ENCODE measurements around the gene SH3BP5.
"Not testable (repeated sequence)": the region's sequence is repeated elsewhere in the genome, so short reads cannot be mapped to it uniquely, and the experiment has no call there.

SH3BP5 gene

DNA sequence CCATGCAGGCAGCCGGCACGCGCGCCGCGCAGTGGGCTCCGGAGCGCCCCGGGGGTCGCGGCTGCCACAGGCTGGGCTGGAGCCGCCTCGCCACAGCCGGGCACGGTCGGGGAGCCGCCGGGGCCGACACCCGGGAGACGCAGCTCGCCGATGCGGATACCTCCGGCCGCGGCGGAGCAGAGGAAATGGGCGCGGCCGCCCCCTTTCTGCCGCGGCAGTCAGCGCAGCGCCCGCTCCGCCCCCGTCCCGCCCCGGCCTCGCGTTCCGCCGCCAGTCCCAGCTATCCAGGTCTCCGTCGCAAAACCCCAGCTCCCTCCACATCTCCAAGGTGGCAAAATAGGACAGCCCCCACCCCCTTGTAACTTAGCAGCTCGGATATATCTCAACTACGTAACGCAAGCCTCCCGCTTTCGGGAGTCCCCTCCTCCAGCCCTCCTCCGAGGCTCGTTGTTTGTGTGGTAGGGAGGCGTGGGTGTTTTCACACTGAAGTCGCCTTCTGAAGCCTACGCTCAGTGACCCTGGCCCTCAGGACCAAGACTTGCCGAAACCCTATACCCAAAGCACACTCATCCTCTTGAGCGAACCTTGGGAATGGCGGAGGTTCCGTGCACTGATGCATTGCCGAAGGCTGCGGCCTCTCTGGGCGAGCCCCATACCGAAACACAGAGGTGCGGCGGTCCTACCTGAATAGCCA lies at the start of gene SH3BP5:
SH3BP5 (minus strand) TSS at position 182 of the 694 bp plus-strand sequence; CDS start at position 4, 178 bp downstream.
- DNase-seq = peak; percentile 43

DNA sequence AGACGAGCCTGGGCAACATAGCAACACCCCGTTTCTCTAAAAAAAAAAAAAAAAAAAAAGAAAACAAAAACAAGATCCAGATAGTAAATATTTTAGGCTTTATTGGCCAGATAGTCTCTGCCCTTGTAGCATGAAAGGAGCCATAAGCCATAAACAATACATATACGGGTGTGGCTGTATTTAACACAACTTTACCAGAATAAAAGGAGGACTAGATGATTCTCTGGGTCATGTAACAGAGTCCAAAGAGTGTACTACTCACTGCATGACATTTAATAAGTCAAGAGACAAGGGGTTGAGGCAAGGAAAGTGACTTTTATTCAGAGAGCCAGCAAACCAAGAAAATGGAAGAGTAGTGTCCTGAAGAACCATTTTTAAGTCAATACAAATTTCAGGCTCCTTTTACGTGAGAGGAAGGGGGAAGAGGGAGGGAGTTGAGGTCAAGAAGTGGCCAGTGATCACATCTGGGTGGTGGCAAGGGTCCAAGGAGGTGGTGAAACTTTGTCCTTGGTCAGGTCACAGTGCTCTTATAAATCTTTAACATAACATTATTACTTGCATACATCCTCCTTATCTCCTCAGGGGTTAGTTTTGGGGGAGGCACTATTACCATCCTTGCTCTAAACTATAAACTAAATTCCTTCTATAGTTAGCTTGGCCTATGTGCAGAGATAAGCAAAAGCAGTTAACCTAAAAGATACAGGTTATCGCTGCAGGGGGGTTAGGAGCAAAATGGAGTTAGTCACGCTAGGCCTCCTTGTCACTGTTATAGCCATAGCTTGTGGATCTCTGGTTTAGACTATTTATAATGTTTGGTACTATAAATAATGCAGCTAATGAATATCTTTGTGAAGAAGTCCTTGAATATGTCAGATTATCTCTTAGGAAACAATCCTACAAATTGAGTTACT lies 48.8 kb upstream of the SH3BP5 start:
- DNase-seq = no peak

DNA sequence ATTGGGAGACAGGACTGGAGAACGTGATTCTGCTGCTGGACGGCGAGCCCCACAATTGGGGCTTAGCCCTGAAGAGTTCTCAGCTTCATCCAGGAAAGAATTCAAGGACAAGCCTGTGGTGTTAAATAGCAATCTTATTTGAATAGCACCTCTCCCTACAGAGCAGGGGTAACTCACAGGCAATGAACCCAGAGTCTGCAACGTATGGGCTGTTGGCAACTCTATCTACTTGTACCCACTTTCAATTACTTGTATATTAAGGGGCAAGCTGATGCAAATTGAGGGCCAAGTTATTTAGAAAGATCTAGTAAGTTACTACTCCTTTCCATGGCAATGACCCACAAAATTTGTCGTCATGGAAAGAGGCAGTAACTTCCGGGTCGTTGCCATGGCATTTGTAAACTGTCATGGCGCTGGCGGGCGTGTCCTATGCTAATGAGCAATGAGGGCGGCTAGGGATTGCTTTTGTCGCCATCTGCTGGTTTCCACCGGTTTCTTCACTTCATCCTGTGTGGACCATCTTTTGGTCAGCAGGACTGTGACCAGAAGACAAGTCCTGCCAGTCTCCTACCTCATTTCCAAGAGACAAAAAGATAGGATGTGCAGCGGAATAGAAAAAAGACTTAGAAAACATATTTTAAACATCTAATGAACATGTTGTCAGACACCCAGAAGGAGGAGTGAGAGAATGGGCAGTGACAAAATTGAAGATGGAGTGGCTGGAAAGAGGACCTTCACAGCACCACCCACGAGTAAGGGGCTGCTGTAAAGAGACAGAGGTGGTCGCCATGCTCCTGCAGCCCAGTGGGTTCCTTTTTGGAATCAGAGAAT lies 45.8 kb upstream of the SH3BP5 start:
- DNase-seq = peak; percentile 85

DNA sequence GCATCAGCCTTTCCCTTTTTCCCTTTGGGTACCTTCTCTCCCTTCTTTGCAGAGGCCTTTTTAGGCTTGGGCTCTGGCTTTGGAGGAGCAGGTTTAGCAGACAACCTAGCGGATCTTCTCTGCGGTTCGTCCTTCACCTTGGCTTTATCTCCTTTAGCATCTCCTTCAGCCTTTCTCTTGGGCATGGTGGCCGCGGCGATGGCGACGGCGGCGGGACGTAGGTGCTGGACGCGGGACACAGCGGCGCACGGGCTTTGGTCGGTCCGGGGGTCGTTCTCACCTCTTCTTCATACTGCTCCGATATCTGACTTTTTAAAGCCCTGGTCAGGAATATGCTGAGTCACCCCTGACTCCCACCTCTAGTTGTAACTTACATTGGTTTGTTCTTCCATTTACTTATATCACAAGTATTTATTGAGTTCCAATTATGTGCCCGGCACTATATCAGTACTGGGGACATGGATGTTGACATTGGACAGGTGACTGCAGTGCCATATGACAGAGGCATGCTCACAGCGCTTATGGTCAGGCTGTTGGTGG lies 43.1 kb upstream of the SH3BP5 start:
- no peak for DNase-seq

DNA sequence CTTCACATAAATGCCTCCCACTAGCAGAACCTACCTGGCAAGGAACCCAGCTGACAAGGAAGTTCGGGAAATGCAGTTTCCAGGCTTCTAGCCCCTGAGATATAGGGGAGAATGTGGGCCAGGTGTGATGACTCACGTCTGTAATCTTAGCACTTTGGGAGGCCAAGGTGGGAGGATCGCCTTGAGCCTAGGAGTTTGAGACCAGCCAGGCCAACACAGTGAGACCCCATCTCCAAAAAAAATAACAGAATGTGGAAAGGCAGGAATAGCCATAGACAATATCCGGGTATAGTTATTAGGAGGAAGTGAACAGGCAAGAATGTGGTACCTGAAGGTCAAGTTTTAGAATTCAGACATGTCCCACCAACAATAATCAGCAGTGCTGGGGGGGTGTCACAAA lies 40.5 kb upstream of the SH3BP5 start:
- no peak for DNase-seq

- no peak for DNase-seq
Observed at GRCh38 chr3:15368561-15369135, 36.3 kb upstream of the SH3BP5 start.

DNA sequence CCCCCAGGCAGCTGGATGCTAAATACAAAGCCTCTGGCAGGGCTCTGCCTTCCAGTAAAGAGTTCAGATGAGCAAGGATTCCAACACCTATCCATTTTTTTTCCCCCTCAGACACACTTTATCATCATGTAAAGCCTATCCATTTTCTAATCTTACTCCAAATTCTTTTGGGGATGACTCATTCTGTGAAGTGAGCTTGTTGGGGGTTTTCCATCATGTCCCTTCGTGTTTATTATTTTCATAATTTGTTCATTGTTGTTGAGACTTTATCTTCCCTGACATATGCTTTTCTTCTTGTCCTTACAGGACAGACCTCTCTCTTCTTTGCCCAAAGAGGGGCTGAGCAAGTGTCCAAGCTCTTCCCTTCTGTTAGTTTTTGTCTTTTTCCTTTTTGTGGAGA lies 34.7 kb upstream of the SH3BP5 start:
- DNase-seq = no peak

GRCh38 chr3:15364078-15364477 lies 31.7 kb upstream of the SH3BP5 start:
- not testable (repeated sequence) for DNase-seq

DNA sequence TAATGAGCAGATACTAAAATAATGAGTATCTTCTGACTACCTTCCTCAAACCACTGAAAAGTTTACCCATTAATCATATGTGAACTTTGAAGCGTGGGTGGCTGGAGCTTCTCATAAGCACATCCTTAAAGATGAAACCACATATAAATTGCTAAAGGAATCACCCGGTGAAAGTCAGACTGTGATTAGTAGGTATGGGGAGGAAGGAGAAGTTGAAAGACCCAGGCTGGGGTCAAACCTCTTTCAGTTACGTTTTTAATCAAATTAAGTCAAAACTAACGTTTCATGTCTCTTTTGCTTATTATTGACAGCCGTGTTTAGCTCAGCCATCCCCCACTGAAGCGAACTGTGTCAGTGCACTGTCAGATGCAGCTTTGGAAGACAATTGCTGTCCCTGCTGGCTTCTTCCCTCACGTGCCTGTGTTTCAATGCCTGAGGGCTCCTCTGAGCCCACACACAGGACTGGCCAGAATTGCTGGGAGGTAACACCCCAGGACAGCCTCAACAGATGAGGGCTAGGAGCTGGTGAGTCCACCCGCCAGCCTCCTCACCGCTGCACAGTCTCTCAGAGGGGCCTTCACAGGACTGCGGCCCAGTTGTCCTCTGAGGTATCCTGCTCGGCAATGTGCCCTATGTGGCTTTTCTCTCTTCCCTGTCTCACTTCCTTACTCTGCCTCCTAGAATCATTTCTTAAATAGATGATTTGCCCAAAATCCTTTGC lies 29.3 kb upstream of the SH3BP5 start:
- no peak for DNase-seq

GRCh38 chr3:15360788-15361493 lies 28.6 kb upstream of the SH3BP5 start:
- no peak for DNase-seq

- DNase-seq = no peak
Observed at GRCh38 chr3:15359677-15360397, 27.5 kb upstream of the SH3BP5 start.

DNA sequence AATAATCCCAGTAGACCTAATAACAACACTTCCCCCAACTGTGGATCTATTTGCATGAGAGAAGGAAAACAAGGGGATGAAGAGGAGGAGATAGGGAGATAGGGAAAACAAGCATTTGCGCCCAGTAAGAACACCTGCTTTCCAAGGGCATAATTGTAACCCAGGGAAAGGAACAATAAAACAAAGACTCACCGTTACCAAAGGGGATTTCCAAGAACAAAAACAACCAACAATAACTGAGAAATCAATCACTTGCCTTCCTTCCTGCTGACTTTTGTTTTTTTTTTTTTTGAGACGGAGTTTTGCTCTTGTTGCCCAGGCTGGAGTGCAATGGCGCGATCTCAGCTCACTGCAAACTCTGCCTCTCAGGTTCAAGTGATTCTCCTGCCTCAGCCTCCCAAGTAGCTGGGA lies 24.3 kb upstream of the SH3BP5 start:
- DNase-seq = not testable (repeated sequence)

DNA sequence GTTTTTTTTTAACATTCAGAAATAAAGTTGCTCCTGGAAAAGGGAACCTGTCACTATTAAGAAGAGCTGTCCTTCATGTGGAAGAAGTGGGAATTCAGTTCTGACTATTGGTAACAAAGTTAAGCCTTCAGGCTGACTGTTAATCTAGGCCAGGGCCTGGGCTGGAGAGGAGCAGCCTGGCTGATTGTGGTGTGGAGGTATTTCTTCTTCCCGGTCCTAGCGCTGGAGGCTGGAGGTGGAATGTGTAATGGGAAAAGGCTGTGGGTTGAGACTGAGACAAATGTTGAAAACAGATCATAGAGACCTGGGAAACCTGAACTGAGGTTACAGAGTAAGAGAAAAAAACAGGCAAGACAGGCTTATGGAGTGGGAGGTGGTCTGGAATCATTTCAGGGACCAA lies 23.8 kb upstream of the SH3BP5 start:
- DNase-seq = no peak

DNA sequence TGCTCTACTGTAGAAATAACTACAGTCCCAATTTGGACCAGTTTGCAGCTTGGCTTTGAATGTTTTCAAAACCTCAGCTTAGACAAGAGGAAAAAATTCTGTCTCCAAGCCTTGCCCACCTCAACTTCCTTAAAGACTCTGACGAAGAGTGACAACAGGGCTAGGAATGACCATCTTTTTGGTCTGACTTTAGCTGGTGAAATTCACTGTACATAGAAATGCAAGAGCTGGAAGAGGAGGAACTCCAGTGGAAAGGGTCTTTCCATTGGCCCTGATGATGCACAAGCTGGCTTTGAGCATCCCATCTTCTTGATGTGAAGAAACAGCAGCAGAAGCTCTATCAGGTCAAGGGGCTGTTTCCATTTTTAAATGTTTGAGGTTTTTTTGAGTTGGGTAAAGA lies 22.7 kb upstream of the SH3BP5 start:
- no peak for DNase-seq

DNA sequence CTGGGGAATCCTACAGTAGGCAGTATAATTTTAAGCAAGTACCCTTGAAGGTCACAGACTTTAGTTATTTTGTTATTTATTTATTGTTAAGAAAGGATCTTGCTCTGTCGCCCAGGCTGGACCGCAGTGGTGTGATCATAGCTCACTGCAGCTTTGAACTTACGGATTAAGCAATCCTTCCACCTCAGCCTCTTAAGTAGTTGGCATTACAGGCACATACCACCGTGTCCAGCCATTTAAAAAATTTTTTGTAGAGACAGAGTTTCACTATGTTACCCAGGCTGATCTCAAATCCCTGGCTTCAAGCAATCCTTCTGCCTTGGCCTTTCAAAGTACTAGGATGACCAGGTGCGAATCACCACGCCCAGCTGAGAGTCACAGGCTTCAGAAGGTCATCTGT lies 22.1 kb upstream of the SH3BP5 start:
- no peak for DNase-seq

- DNase-seq = no peak
Observed at GRCh38 chr3:15350141-15350540, 17.8 kb upstream of the SH3BP5 start.

- DNase-seq = not testable (repeated sequence)
Observed at GRCh38 chr3:15349438-15349837, 17.1 kb upstream of the SH3BP5 start.

GRCh38 chr3:15348246-15348645 lies 15.9 kb upstream of the SH3BP5 start:
- no peak for DNase-seq

DNA sequence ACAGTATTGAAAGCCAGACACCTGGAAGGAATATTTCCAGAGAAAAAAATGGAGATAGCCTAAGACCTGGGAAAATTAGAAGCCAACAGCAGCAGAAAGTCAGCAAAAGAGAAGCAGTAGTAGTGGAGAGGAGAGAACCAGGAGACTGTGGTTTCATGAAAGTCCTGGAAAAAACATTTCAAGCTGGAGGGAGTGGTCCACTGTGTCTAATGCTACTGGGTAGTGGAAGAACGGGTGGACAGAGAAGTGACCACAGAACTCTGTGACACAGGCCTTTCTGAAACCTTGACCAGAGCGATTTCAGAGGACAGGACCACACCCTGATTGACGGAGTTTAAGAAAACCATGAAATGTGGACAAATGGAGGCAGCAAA lies 15.3 kb upstream of the SH3BP5 start:
- DNase-seq = no peak

- no peak for DNase-seq
Observed at GRCh38 chr3:15347063-15347736, 14.8 kb upstream of the SH3BP5 start.
